GF-D8 (cell line): ENCODE results near the gene BSND.

Source experiments
- DNase-seq: peaks from one replicate; lab custom pipeline; 2025; lab: John Stamatoyannopoulos, UW

Gene BSND

GRCh38 chr1:54975356-54976108 is 23.2 kb upstream of the BSND start:
- DNase-seq = no peak

- no peak for DNase-seq
Observed at GRCh38 chr1:54976747-54977146, 22.0 kb upstream of the BSND start.

GRCh38 chr1:54977533-54978297 is 21.0 kb upstream of the BSND start:
- DNase-seq = no peak

- DNase-seq = no peak
Observed at GRCh38 chr1:54978528-54979326, 20.0 kb upstream of the BSND start.

- no peak for DNase-seq
Observed at GRCh38 chr1:54979327-54979891, 19.3 kb upstream of the BSND start.

- DNase-seq = no peak
Observed at GRCh38 chr1:54980046-54980527, 18.6 kb upstream of the BSND start.

GRCh38 chr1:54980528-54981241 is 18.0 kb upstream of the BSND start, which contains the start of gene TMEM61:
TSS of gene TMEM61 (plus strand) at chr1:54980628. CDS start at chr1:54981066, 438 bp downstream.
- DNase-seq = no peak

GRCh38 chr1:54981466-54981865 is 17.3 kb upstream of the BSND start:
- DNase-seq = no peak

GRCh38 chr1:54982739-54983138 is 16.0 kb upstream of the BSND start:
- no peak for DNase-seq

GRCh38 chr1:54984131-54984842 is 14.4 kb upstream of the BSND start:
- no peak for DNase-seq

GRCh38 chr1:54985556-54985955 is 13.2 kb upstream of the BSND start:
- DNase-seq = no peak

- no peak for DNase-seq
Observed at GRCh38 chr1:54986025-54986424, 12.7 kb upstream of the BSND start.

- DNase-seq = no peak
Observed at GRCh38 chr1:54986533-54986932, 12.2 kb upstream of the BSND start.

- no peak for DNase-seq
Observed at GRCh38 chr1:54987427-54987826, 11.3 kb upstream of the BSND start.

GRCh38 chr1:54987919-54988705 is 10.6 kb upstream of the BSND start:
- DNase-seq = no peak

- no peak for DNase-seq
Observed at GRCh38 chr1:54988975-54989374, 9.8 kb upstream of the BSND start.

GRCh38 chr1:54989473-54989872 is 9.3 kb upstream of the BSND start:
- DNase-seq = no peak

GRCh38 chr1:54989968-54990810 is 8.5 kb upstream of the BSND start:
- DNase-seq = no peak

- DNase-seq = no peak
Observed at GRCh38 chr1:54990916-54991315, 7.8 kb upstream of the BSND start.
